ENCODE results near the gene GLYAT.

DNA sequence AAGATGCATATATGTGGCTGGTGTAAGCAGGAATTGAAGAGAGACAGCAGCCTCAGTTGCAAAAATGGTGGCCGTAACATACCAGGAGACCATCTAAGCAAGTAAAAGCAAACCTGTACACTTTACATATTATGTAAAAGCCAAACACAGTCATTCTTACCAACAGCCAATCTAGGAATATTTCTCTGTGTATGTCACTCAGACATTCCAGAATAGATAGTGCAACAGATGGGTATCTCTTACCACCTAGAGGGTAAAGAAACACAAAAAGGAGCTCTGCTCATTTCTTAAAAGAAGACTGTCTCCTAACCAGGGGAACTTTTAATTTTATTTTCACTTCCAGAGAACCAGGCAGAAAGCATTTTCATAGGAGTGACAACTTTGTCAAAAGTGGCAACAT, 38.7 kb downstream of the GLYAT start:
- TF ChIP-seq, protein P1, sequence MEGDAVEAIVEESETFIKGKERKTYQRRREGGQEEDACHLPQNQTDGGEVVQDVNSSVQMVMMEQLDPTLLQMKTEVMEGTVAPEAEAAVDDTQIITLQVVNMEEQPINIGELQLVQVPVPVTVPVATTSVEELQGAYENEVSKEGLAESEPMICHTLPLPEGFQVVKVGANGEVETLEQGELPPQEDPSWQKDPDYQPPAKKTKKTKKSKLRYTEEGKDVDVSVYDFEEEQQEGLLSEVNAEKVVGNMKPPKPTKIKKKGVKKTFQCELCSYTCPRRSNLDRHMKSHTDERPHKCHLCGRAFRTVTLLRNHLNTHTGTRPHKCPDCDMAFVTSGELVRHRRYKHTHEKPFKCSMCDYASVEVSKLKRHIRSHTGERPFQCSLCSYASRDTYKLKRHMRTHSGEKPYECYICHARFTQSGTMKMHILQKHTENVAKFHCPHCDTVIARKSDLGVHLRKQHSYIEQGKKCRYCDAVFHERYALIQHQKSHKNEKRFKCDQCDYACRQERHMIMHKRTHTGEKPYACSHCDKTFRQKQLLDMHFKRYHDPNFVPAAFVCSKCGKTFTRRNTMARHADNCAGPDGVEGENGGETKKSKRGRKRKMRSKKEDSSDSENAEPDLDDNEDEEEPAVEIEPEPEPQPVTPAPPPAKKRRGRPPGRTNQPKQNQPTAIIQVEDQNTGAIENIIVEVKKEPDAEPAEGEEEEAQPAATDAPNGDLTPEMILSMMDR (IDR thresholded peaks at IDR 0.05; ENCODE audit: low read depth, low read length, poor library complexity, severe bottlenecking): no peak
- no peak for TF ChIP-seq EZH2phosphoT487 (IDR thresholded peaks at IDR 0.05; ENCODE audit: borderline replicate concordance, low read length)

Measured in DOHH2 (cell line).